Measurements from ENCODE around the gene NUDT15.

GRCh38 chr13:48086272-48086671 lies 48.7 kb downstream of the NUDT15 start:
- no peak for TF ChIP-seq CTCF (conservative IDR thresholded peaks at IDR 0.05; ENCODE audit: low read length)
- TF ChIP-seq EZH2phosphoT487 (IDR thresholded peaks at IDR 0.05; ENCODE audit: borderline replicate concordance, low read depth, low read length): no peak

All from OCI-LY7 (cell line).